CD4-positive, alpha-beta T cell treated with Interleukin-2 at 100 ng/mL for 4 hours (primary cell): Measurements from ENCODE around the gene PCED1A.
A peak's percentile ranks its signal among the peaks of the same experiment; 100 is the strongest.
"Not testable (repeated sequence)": the region's sequence is repeated elsewhere in the genome, so short reads cannot be mapped to it uniquely, and the experiment has no call there.

Experiments
- DNase-seq: peaks from one replicate; pipeline ENCODE4 v3.0.0-alpha.2; 2020; ENCODE audit warnings: low spot score

PCED1A gene

GRCh38 chr20:2865101-2865500, 24.6 kb upstream of the PCED1A start:
- DNase-seq = no peak

- DNase-seq = no peak
Measured at GRCh38 chr20:2864626-2865025, 24.2 kb upstream of the PCED1A start.

GRCh38 chr20:2859330-2860121, 19.1 kb upstream of the PCED1A start:
- no peak for DNase-seq

GRCh38 chr20:2858591-2858990, 18.1 kb upstream of the PCED1A start:
- no peak for DNase-seq

GRCh38 chr20:2851086-2851485, 10.6 kb upstream of the PCED1A start:
- DNase-seq = no peak

GRCh38 chr20:2849529-2849928, 9.1 kb upstream of the PCED1A start:
- no peak for DNase-seq

GRCh38 chr20:2847802-2848201, 7.3 kb upstream of the PCED1A start:
- no peak for DNase-seq

GRCh38 chr20:2846698-2847097, 6.2 kb upstream of the PCED1A start:
- no peak for DNase-seq

GRCh38 chr20:2845607-2846006, 5.2 kb upstream of the PCED1A start:
- no peak for DNase-seq

GRCh38 chr20:2840967-2841531, 594 bp upstream of the PCED1A start:
- DNase-seq = peak; percentile 18

GRCh38 chr20:2839732-2840137, 720 bp downstream of the PCED1A start:
- no peak for DNase-seq

- DNase-seq = no peak
Measured at GRCh38 chr20:2838847-2839671, 1.4 kb downstream of the PCED1A start.

- no peak for DNase-seq
Measured at GRCh38 chr20:2838170-2838797, 2.2 kb downstream of the PCED1A start.

- DNase-seq = no peak
Measured at GRCh38 chr20:2837221-2837960, 3.1 kb downstream of the PCED1A start.

GRCh38 chr20:2836035-2836434, 4.4 kb downstream of the PCED1A start:
- no peak for DNase-seq

GRCh38 chr20:2835331-2835796, 5.1 kb downstream of the PCED1A start:
- DNase-seq = no peak

- DNase-seq = no peak
Measured at GRCh38 chr20:2834401-2835110, 5.9 kb downstream of the PCED1A start.

GRCh38 chr20:2833761-2834160, 6.7 kb downstream of the PCED1A start:
- DNase-seq = no peak

GRCh38 chr20:2831206-2831605, 9.2 kb downstream of the PCED1A start:
- DNase-seq = not testable (repeated sequence)

GRCh38 chr20:2829376-2829775, 11.1 kb downstream of the PCED1A start:
- no peak for DNase-seq

- no peak for DNase-seq
Measured at GRCh38 chr20:2826655-2827054, 13.8 kb downstream of the PCED1A start.
